Occipital lobe (tissue), 2 donors: ENCODE data around the gene PSMD12. TPM values are rescaled to one million over a fixed set of nuclear protein-coding genes. Genes with fewer than 3 reads are reported as not detected.
A peak's percentile ranks its signal among the peaks of the same experiment; 100 is the strongest.
"Not testable (repeated sequence)": the region's sequence is repeated elsewhere in the genome, so short reads cannot be mapped to it uniquely, and the experiment has no call there.

ENCODE experiments used
- DNase-seq: peaks from one replicate; lab custom pipeline; 2025; lab: John Stamatoyannopoulos, UW
- total RNA-seq: library from RNA; depleted of rRNA; stranded (reverse); fragments of >200 nt; gene quantifications from one replicate; pipeline ENCODE4 v1.2.3, GENCODE V29; 2014

Gene PSMD12
- total RNA-seq: 53.5 TPM

- DNase-seq: peak; percentile 91
Observed at GRCh38 chr17:67366193-67367157, at the start of gene PSMD12. Gene PSMD12, minus strand, starts transcription at chr17:67366577. Its CDS starts 58 bp downstream, at chr17:67366519.

- no peak for DNase-seq
Observed at GRCh38 chr17:67415291-67415690, 48.9 kb upstream of the PSMD12 start.

- DNase-seq: no peak
Observed at GRCh38 chr17:67414559-67414958, 48.2 kb upstream of the PSMD12 start.

GRCh38 chr17:67414130-67414529 is 47.8 kb upstream of the PSMD12 start:
- no peak for DNase-seq

- DNase-seq: no peak
Observed at GRCh38 chr17:67413388-67413787, 47.0 kb upstream of the PSMD12 start.

GRCh38 chr17:67412941-67413340 is 46.6 kb upstream of the PSMD12 start:
- DNase-seq: no peak

- no peak for DNase-seq
Observed at GRCh38 chr17:67412032-67412431, 45.7 kb upstream of the PSMD12 start.

- no peak for DNase-seq
Observed at GRCh38 chr17:67411397-67411796, 45.0 kb upstream of the PSMD12 start.

GRCh38 chr17:67408455-67408830 is 42.1 kb upstream of the PSMD12 start:
- not testable (repeated sequence) for DNase-seq

GRCh38 chr17:67403483-67403882 is 37.1 kb upstream of the PSMD12 start:
- no peak for DNase-seq

- no peak for DNase-seq
Observed at GRCh38 chr17:67403065-67403464, 36.7 kb upstream of the PSMD12 start.

- no peak for DNase-seq
Observed at GRCh38 chr17:67401598-67402504, 35.5 kb upstream of the PSMD12 start.

- DNase-seq: no peak
Observed at GRCh38 chr17:67401106-67401505, 34.7 kb upstream of the PSMD12 start.

- DNase-seq: no peak
Observed at GRCh38 chr17:67400193-67400592, 33.8 kb upstream of the PSMD12 start.

- DNase-seq: no peak
Observed at GRCh38 chr17:67399676-67400075, 33.3 kb upstream of the PSMD12 start.

- DNase-seq: no peak
Observed at GRCh38 chr17:67393809-67394397, 27.5 kb upstream of the PSMD12 start.

- no peak for DNase-seq
Observed at GRCh38 chr17:67392111-67392510, 25.7 kb upstream of the PSMD12 start.

- peak; percentile 4 for DNase-seq
Observed at GRCh38 chr17:67390646-67391361, 24.4 kb upstream of the PSMD12 start.

- DNase-seq: no peak
Observed at GRCh38 chr17:67390006-67390645, 23.7 kb upstream of the PSMD12 start.

GRCh38 chr17:67388986-67389385 is 22.6 kb upstream of the PSMD12 start:
- no peak for DNase-seq

- not testable (repeated sequence) for DNase-seq
Observed at GRCh38 chr17:67388536-67388935, 22.2 kb upstream of the PSMD12 start.
